ENCODE data around the gene ESAM. TPM values are rescaled to one million over a fixed set of nuclear protein-coding genes. Genes with fewer than 3 reads are reported as not detected.
A peak's percentile ranks its signal among the peaks of the same experiment; 100 is the strongest.

Gene ESAM
- total RNA-seq, 2 donors from 2014 or later = 0.31 to 0.68 TPM

DNA sequence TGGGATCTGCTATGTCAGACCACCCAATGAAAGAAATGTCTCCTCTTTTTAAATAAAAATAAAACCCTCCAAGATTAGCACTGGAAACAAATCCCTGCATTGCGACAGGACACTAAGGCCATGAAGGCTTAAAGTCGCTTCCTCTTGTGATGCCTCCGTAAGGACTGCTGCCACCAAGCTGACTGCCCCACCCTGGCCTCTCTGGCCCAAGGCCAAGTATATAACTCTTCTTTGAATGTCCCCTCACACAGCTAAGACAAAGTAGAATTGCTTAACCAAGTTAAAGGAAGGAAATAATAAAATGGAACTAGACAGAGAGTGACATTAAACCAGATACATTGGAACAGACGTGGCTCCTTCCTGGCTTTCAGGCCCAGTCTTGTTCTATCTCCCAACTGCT, 29.9 kb downstream of the ESAM start:
- Mint-ChIP-seq H3K27me3 (ENCODE audit: insufficient read depth) (peaks cover 36% of the 10 kb centered on the region), H3K9me3 (no peaks in the 10 kb centered on the region), H3K36me3 (ENCODE audit: low read depth) (no peaks in the 10 kb centered on the region), H3K4me1 (peaks cover 12% of the 10 kb centered on the region), H3K4me3 (no peak overlapping the region), H3K27ac (no peak overlapping the region)
- Histone ChIP-seq H3K9me3 (ENCODE audit: control insufficient read depth, low read length) (no peaks in the 10 kb centered on the region), H3K4me3 (ENCODE audit: low read length) (no peak overlapping the region), H3K9ac (ENCODE audit: extremely low read depth, low read length, poor library complexity, severe bottlenecking) (no peak overlapping the region), H3K4me1 (ENCODE audit: control insufficient read depth, insufficient read depth, low read length) (no peaks in the 10 kb centered on the region), H3K27ac (ENCODE audit: low read depth, low read length) (no peak overlapping the region), H3K36me3 (ENCODE audit: control insufficient read depth, insufficient read depth, low read length) (no peaks in the 10 kb centered on the region), H3K27me3 (ENCODE audit: control insufficient read depth, insufficient read depth, low read length, poor library complexity, severe bottlenecking) (peaks cover 19% of the 10 kb centered on the region)
- TF ChIP-seq CTCF (conservative IDR thresholded peaks at IDR 0.05) = no peak
- 95 to 100% methylated on average over 3 to 4 of the region's 4 CpGs for WGBS, 2 experiments (ENCODE audit: insufficient coverage in 1 of 2, insufficient read length in 1 of 2)
- DNase-seq = no peak

DNA sequence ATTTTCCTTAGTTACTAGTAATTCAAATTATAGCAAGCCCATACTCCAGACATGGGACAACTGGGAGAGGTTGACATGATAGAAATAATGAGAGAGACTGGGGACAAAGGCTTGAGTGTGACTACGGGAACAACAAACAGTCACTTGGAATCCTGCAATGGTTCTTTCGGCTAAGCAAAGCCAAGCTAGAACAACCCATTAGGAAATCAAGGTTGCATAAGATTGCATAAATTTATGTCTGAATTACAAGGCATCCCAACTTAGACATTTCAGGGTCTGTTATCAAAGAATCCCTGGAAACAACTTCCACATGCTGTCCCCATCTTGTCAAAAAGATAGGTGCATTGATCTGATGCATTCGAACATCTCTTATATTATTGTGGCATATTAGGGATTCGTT, 32.5 kb downstream of the ESAM start:
- H3K9me3 ChIP-seq (ENCODE audit: control insufficient read depth, low read length) = no peaks in the 10 kb centered on the region
- no peak for DNase-seq
- no peak overlapping the region for H3K4me3 ChIP-seq (ENCODE audit: low read length)
- no peaks in the 10 kb centered on the region for H3K27me3 ChIP-seq (ENCODE audit: control insufficient read depth, insufficient read depth, low read length, poor library complexity, severe bottlenecking)
- Mint-ChIP-seq H3K27ac (no peak overlapping the region), H3K4me1 (peaks cover 23% of the 10 kb centered on the region), H3K27me3 (ENCODE audit: insufficient read depth) (peaks cover 15% of the 10 kb centered on the region), H3K9me3 (no peaks in the 10 kb centered on the region), H3K4me3 (no peak overlapping the region), H3K36me3 (ENCODE audit: low read depth) (no peaks in the 10 kb centered on the region)
- 83 to 90% methylated on average over 3 to 4 of the region's 4 CpGs for WGBS, 2 experiments (ENCODE audit: insufficient coverage in 1 of 2, insufficient read length in 1 of 2)
- no peak for TF ChIP-seq CTCF (conservative IDR thresholded peaks at IDR 0.05)
- H3K4me1 ChIP-seq (ENCODE audit: control insufficient read depth, insufficient read depth, low read length) = peaks cover 7% of the 10 kb centered on the region
- H3K27ac ChIP-seq (ENCODE audit: low read depth, low read length) = no peak overlapping the region
- no peaks in the 10 kb centered on the region for H3K36me3 ChIP-seq (ENCODE audit: control insufficient read depth, insufficient read depth, low read length)
- H3K9ac ChIP-seq (ENCODE audit: extremely low read depth, low read length, poor library complexity, severe bottlenecking) = no peak overlapping the region

- Histone ChIP-seq H3K27me3 (ENCODE audit: control insufficient read depth, insufficient read depth, low read length, poor library complexity, severe bottlenecking) (no peaks in the 10 kb centered on the region), H3K9me3 (ENCODE audit: control insufficient read depth, low read length) (no peaks in the 10 kb centered on the region), H3K27ac (ENCODE audit: low read depth, low read length) (no peak overlapping the region), H3K9ac (ENCODE audit: extremely low read depth, low read length, poor library complexity, severe bottlenecking) (no peak overlapping the region), H3K36me3 (ENCODE audit: control insufficient read depth, insufficient read depth, low read length) (no peaks in the 10 kb centered on the region), H3K4me1 (ENCODE audit: control insufficient read depth, insufficient read depth, low read length) (peaks cover 10% of the 10 kb centered on the region), H3K4me3 (ENCODE audit: low read length) (no peak overlapping the region)
- TF ChIP-seq CTCF (conservative IDR thresholded peaks at IDR 0.05) = peak; percentile 3
- Mint-ChIP-seq H3K9me3 (no peaks in the 10 kb centered on the region), H3K4me3 (no peak overlapping the region), H3K27ac (no peak overlapping the region), H3K36me3 (ENCODE audit: low read depth) (no peaks in the 10 kb centered on the region), H3K27me3 (ENCODE audit: insufficient read depth) (peaks cover 26% of the 10 kb centered on the region), H3K4me1 (peaks cover 30% of the 10 kb centered on the region)
- DNase-seq = no peak
- 89% methylated on average over 2 of the region's 2 CpGs; no CpG with 5 or more reads in 1 of the 2 experiments for WGBS, 2 experiments (ENCODE audit: insufficient coverage in 1 of 2, insufficient read length in 1 of 2)
Measured at GRCh38 chr11:124728134-124728533, 34.0 kb downstream of the ESAM start.
